Fibroblast of pulmonary artery (primary cell): Measurements from ENCODE around the gene SORCS2.

Experiments used
- DNase-seq: peaks from one replicate; pipeline ENCODE4 v3.0.0-alpha.2; 2010; ENCODE audit warnings: low read depth
- H3K4me3 ChIP-seq: replicated peaks from 2 replicates; pipeline ENCODE4 v1.5.1; 2011; ENCODE audit warnings: low read depth, mild to moderate bottlenecking, control low read depth, low read length, moderate library complexity
- TF ChIP-seq, protein P1 (sequence below): IDR thresholded peaks from 2 replicates; pipeline ENCODE4 v1.5.1; 2011; ENCODE audit warnings: mild to moderate bottlenecking, control low read depth, low read length, inconsistent platforms; ENCODE audit errors: missing control alignments

The SORCS2 gene

GRCh38 chr4:7768736-7769135 lies 576.4 kb downstream of the SORCS2 start:
- no peak overlapping the region for H3K4me3 ChIP-seq
- TF ChIP-seq, protein P1, sequence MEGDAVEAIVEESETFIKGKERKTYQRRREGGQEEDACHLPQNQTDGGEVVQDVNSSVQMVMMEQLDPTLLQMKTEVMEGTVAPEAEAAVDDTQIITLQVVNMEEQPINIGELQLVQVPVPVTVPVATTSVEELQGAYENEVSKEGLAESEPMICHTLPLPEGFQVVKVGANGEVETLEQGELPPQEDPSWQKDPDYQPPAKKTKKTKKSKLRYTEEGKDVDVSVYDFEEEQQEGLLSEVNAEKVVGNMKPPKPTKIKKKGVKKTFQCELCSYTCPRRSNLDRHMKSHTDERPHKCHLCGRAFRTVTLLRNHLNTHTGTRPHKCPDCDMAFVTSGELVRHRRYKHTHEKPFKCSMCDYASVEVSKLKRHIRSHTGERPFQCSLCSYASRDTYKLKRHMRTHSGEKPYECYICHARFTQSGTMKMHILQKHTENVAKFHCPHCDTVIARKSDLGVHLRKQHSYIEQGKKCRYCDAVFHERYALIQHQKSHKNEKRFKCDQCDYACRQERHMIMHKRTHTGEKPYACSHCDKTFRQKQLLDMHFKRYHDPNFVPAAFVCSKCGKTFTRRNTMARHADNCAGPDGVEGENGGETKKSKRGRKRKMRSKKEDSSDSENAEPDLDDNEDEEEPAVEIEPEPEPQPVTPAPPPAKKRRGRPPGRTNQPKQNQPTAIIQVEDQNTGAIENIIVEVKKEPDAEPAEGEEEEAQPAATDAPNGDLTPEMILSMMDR = no peak
- DNase-seq = no peak

- TF ChIP-seq, protein P1 = no peak
- no peak overlapping the region for H3K4me3 ChIP-seq
- no peak for DNase-seq
Measured at GRCh38 chr4:7769396-7770223, 577.3 kb downstream of the SORCS2 start.

GRCh38 chr4:7770224-7771050 lies 578.1 kb downstream of the SORCS2 start:
- DNase-seq = peak; percentile 51
- TF ChIP-seq, protein P1 = peak; percentile 68
- H3K4me3 ChIP-seq = no peak overlapping the region

- TF ChIP-seq, protein P1 = no peak
- no peak overlapping the region for H3K4me3 ChIP-seq
- DNase-seq = no peak
Measured at GRCh38 chr4:7771056-7771455, 578.7 kb downstream of the SORCS2 start.

DNA sequence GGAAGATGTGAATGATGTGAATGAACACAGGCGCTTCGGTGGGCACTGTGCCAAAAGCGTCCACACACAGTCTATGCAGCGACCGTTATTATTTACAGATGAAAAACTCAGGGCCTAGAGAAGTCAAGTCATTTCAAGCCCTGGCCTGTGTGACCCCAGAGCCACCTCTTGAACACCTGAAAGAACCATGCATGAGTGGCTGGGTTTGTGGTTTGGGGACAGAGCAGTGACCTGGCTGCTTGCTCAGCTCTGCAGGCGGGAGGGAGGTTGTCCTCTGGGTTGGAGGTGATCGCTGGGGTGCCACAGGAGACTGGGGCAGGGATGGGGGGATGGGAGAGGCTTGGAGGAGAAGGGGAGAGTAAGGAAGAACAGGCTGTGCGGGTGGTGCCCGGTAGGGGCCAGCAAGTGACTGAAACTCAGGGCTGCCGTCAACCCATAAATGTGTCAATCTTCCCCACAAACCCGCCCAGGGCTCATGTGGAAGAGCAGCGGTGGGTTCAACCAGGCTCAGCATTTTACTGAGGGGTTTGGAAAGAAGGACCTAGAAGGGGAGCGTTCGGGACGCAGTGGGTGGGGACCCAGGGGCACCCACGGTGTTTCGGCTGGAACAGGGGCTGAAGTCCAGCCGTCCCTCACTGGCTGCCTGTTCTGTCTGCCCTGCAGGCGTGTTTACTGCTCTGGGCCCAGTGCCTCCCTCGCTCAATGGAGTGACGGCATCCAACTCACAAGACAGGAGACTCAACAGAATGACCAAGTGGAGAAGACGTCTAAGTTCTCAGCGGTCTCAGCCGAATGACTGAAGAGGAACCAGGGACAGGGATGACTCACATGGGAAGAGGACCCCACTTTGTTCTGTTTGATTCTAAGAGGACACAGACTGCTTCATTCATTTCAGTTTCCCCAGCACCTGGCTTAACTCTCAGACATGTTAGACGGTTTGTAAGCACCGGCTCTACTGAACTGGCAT lies 579.5 kb downstream of the SORCS2 start:
- H3K4me3 ChIP-seq = no peak overlapping the region
- TF ChIP-seq, protein P1 = no peak
- no peak for DNase-seq

- TF ChIP-seq, protein P1 = no peak
Measured at GRCh38 chr4:7772711-7773385, 580.5 kb downstream of the SORCS2 start.

More at GRCh38 chr4:7772711-7773385, 580.5 kb downstream of the SORCS2 start:
- no peak overlapping the region for H3K4me3 ChIP-seq
- peak; percentile 31 for DNase-seq
